GM21360 (cell line): ENCODE results near the gene RFPL1.
"Not testable (repeated sequence)": the region's sequence is repeated elsewhere in the genome, so short reads cannot be mapped to it uniquely, and the experiment has no call there.

Experiments used
- ATAC-seq: cut with Tn5 transposase; IDR thresholded peaks from one replicate; pipeline ENCODE4 v1.9.1; 2021; ENCODE audit warnings: mild to moderate bottlenecking, moderate library complexity; ENCODE audit not compliant: unreplicated experiment

RFPL1 gene

DNA sequence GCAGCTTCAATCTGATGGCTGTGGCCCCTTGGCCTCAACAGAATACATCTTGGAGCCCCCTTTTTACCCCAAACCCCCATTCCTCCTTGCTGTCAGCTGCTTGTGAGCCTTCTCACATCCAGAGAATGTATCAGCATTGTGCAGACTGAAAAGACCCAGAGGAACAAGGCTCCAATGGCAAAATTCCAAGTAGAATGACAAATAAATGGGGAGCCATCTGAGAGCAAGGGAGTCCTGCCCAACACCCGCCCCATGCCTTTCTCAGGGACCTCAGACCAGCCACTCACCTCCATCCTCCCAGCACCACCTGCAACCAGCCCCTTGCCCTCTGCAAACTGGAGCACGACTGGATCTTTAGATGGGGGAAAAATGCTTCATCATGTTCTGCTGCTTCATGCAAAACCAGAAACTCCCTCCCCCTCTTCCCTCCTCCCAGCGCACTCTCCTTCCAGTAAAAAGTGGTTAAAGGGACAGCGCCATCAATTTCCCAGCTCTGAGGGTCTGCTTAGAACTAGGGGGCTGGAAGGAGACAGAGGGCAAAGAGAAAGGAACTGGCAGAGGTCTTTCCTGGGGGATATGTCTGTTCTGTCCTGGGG lies 39.4 kb downstream of the RFPL1 start:
- no peak for ATAC-seq

DNA sequence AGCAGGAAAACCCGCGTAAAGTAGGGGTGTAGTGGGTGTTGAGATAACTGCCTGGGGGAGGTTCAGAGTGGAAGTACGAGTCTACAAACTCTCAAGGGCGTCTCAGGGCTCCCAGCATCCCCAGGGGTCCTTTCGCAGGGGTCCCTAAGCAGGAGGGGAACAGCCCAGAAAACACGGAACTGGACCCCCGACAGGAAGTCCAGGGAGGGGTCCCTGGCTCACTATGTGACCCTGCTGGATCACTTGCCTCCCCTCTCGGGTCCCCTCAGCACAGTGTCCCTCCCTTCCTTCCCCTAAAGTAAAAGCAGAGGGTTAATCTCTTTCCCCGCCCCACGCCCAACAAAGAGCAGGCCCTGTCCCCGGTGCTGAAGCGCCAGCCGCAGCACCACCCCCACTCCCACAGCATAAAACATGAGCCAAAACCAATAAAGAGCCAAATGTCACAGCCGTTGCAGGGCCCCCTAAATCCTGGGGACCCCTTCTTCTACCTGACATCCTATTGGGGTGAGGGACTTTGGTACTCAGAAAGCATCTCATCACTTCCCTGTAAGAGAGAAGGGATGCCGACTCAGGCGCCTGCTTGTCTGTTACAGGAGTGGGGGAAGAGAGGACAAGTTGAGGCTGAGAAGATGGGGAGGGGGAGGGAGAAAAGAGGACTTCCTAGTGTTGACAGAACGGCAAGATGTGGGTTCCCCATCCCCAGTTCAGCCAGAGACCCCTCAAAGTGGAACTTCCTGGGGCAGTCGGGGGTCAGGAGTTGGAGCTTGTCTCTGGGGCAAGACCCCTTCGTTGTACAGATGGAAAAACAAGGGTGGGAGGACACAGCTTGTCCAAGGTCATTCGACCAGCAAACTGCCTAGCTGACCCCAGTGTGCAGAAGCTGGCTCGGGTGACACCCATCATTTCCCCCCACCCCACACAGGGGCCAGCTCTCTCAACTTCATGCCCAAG lies 40.2 kb downstream of the RFPL1 start:
- no peak for ATAC-seq

DNA sequence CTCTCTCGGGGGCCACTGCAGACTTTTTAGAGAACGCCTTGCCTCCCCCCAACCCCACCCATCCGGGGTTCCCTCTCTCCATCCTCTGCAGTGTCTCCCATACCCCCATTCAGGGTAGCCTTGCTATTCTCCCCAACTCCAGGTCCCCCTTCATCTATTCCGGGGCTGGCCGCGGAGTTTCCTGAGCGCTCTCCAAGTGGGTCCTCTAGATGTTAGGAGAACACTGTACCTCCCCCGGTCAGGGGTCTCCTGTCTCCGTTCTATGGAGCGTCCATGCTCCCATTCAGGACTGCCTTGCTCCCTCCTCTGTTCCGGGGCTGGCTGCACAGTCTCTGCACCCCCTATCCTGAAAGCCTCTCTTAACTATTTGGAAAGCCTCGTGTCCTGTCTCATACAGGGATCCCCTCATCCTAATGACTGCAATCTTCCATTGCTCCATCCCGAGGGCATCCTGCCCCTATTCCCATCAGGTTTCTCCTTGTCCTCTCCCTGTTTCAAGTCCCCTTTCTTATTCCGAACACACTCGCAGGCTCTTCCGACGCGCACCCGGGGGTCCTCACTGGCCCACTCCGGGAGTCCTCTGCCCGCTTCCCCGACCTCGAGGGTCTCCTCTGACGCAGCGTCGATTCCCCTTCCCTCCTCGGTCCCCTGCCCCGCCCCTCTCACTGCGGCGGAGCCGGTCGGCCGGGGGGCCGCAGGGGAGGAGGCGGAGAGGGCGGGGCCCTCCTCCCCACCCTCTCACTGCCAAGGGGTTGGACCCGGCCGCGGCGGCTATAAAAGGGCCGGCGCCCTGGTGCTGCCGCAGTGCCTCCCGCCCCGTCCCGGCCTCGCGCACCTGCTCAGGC lies 41.3 kb downstream of the RFPL1 start, which contains the start of gene NEFH:
Gene NEFH (plus strand): TSS at position 802 of the 845 bp plus-strand sequence. CDS start 45 bp downstream, outside the sequence.
- ATAC-seq: no peak

DNA sequence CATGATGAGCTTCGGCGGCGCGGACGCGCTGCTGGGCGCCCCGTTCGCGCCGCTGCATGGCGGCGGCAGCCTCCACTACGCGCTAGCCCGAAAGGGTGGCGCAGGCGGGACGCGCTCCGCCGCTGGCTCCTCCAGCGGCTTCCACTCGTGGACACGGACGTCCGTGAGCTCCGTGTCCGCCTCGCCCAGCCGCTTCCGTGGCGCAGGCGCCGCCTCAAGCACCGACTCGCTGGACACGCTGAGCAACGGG lies 41.8 kb downstream of the RFPL1 start:
- no peak for ATAC-seq

DNA sequence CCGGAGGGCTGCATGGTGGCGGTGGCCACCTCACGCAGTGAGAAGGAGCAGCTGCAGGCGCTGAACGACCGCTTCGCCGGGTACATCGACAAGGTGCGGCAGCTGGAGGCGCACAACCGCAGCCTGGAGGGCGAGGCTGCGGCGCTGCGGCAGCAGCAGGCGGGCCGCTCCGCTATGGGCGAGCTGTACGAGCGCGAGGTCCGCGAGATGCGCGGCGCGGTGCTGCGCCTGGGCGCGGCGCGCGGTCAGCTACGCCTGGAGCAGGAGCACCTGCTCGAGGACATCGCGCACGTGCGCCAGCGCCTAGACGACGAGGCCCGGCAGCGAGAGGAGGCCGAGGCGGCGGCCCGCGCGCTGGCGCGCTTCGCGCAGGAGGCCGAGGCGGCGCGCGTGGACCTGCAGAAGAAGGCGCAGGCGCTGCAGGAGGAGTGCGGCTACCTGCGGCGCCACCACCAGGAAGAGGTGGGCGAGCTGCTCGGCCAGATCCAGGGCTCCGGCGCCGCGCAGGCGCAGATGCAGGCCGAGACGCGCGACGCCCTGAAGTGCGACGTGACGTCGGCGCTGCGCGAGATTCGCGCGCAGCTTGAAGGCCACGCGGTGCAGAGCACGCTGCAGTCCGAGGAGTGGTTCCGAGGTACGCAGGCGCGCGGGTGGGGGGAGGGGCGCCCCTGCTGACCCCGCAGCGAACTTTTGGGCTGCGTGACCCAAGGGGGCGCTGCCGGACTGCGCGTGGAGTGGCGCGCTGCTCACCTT lies 42.3 kb downstream of the RFPL1 start:
- ATAC-seq: no peak

DNA sequence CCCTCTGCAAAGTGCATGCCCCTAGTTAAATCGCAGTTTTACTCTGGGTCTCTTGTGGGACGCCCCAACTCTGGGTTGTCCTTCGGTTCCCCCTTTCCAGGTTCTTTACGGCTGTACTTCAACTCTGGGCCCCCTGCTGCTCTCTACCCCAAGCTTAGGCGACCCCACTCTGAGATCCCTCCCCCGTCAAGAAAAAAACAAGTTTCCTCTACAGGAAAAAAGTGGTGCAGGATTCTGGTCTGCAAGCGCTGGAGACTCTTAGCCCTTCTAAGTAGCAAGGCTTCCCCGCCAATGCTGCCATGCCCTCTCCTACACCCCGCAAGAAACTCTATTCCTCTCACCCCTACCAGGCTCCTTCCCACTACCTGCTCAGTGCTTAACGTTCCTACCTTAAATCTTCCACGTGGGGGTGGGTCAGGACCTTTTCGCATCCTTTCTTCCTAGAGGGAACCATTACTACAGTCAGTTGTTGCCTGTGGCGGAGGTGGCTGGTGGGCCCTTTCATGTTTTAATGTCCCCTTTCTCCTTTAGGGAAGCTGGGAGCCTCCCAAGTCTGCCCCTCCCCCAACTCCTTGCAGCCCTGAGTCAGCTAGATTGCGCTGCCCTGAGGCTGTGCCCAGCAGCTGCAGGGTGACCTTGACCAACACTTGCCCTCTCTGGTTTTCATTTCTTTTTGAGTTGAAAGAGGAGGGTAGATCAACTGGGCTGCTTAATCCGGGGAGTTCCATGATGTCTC lies 43.0 kb downstream of the RFPL1 start:
- no peak for ATAC-seq

DNA sequence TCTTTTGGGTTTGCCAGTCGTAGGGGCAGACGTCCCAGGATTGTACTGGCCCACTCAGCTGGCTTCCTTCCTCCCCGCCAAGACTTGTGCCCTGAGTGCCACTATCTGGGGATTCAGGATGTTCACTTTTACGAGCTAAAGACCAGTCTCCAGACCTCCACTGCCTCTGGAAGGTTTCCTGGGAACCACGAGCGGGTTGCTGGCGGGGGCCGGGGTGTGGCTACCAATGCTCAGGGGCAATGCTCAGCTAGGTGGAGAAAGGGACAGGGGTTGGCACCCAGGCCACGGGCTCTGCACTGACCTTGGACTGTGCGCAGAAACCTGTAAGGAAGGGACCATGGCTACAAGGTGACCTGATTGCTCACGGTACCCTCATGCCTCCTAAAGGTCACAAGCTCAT lies 43.9 kb downstream of the RFPL1 start:
- ATAC-seq: no peak

DNA sequence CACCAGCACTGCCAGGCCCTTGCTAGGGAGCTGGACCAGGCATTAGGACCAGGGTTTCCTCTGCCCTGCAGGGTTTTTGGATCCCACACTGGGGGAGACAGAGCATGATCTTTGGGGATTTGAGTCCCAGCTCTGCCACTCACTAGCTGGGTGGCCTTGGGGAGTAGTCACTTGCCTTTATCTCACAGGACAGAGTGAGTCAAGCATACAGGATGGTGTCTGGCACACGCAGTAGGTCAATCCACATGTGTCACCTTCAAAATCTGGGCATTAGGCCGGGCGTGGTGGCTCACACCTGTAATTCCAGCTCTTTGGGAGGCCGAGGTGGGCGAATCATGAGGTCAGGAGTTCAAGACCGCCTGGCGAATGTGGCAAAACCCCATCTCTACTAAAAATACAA lies 44.3 kb downstream of the RFPL1 start:
- no peak for ATAC-seq

DNA sequence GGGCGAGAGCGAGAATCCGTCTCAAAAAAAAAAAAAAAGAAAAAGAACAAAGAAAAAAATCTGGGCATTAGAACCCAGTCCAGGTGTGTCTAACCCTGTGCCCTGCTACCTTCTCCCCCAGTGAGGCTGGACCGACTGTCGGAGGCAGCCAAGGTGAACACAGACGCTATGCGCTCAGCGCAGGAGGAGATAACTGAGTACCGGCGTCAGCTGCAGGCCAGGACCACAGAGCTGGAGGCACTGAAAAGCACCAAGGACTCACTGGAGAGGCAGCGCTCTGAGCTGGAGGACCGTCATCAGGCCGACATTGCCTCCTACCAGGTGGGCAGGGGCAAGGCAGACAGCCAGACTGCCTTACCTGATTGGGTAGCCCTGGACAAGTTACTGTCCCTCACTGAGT lies 44.9 kb downstream of the RFPL1 start:
- no peak for ATAC-seq

DNA sequence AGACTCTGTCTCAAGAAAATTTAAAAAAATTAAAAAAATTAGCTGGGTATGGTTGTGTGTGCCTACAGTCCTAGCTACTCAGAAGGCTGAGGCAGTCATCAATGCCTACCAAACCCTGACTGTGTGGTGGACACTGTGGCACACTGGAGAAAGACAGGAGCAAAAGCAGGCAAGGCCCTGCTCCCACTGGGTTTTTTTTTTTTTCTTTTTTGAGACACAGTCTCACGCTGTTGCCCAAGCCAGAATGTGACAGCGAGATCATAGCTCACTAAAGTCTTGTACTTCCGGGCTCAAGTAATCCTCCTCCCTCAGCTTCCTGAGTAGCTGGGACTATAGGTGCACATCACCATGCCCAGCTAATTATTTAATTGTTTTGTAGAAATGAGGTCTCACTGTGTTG lies 46.3 kb downstream of the RFPL1 start:
- ATAC-seq: no peak

DNA sequence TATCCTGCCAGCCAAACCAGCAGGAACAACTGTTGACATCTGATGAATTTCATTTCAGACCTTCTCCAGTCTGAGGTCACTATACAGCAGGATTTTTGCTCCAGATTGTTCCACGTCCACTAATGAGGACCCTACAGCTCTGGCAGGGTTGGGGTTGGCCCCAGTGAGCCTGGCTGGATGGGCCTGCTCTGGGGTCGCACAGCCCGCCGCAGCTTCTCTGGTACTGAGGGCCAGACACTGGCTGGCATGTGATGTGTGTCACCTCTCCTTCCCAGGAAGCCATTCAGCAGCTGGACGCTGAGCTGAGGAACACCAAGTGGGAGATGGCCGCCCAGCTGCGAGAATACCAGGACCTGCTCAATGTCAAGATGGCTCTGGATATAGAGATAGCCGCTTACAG lies 47.1 kb downstream of the RFPL1 start:
- no peak for ATAC-seq

DNA sequence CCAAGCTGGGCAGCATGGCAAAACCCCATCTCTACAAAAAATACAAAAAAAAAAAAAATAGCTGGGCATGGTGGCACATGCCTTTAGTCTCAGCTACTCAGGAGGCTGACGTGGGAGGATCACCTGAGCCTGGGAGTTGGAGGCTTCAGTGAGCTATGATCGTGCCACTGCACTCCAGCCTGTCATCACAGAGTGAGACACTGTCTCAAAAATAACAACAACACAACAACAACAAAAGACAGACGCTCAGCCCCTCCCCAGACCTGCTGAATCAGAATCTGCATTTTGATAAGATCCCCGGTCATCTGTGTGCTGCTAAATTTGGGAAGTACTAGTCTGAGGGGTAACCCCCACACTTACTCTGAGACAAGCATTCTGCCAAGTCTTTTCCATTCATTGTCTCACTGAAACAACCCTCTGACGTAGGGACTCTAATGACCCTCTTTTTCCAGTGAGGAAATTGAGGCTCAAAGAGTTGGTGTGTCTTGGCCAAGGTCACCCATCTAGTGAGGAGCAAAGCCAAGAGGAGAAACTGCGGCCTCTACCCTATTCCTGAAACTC lies 49.1 kb downstream of the RFPL1 start:
- no peak for ATAC-seq

DNA sequence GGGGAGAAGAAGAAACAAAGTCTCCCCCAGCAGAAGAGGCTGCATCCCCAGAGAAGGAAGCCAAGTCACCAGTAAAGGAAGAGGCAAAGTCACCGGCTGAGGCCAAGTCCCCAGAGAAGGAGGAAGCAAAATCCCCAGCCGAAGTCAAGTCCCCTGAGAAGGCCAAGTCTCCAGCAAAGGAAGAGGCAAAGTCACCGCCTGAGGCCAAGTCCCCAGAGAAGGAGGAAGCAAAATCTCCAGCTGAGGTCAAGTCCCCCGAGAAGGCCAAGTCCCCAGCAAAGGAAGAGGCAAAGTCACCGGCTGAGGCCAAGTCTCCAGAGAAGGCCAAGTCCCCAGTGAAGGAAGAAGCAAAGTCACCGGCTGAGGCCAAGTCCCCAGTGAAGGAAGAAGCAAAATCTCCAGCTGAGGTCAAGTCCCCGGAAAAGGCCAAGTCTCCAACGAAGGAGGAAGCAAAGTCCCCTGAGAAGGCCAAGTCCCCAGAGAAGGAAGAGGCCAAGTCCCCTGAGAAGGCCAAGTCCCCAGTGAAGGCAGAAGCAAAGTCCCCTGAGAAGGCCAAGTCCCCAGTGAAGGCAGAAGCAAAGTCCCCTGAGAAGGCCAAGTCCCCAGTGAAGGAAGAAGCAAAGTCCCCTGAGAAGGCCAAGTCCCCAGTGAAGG lies 50.9 kb downstream of the RFPL1 start:
- ATAC-seq: not testable (repeated sequence)

DNA sequence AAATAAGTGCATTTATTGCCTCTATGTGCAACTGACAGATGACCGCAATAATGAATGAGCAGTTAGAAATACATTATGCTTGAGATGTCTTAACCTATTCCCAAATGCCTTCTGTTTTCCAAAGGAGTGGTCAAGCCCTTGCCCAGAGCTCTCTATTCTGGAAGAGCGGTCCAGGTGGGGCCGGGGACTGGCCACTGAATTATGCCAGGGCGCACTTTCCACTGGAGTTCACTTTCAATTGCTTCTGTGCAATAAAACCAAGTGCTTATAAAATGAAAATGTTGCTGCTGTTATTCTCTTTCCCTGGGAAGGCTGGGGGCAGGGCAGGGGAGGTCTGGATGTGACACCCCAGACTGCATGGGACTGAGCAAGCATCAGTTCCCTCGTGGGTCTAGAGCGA lies 52.6 kb downstream of the RFPL1 start:
- ATAC-seq: no peak
